Epithelial cell of proximal tubule (primary cell): ENCODE measurements around the gene BPIFA2. TPM values are rescaled to one million over a fixed set of nuclear protein-coding genes. Genes with fewer than 3 reads are reported as not detected.
"Not testable (repeated sequence)": the region's sequence is repeated elsewhere in the genome, so short reads cannot be mapped to it uniquely, and the experiment has no call there.

Experiments
- DNase-seq: peaks from one replicate; pipeline ENCODE4 v3.0.0-alpha.2; 2011; ENCODE audit warnings: low read depth
- H3K4me3 ChIP-seq: 2 replicates; pipeline ENCODE4 v1.5.1; 2011; ENCODE audit warnings: low read depth, mild to moderate bottlenecking, low read length
- CTCF ChIP-seq: conservative IDR thresholded peaks from 2 replicates; pipeline ENCODE4 v1.5.1; 2012; ENCODE audit warnings: low read depth, mild to moderate bottlenecking, low read length
- total RNA-seq: library from RNA; depleted of rRNA; stranded (reverse); fragments of >200 nt; gene quantifications from 2 replicates; pipeline ENCODE4 v1.2.3, GENCODE V29; 2015

Gene BPIFA2
- not detected in 2 replicates for total RNA-seq

GRCh38 chr20:33167859-33168258 lies at the start of gene BPIFA2:
BPIFA2 (plus strand) TSS chr20:33168159; CDS start chr20:33169146, 987 bp downstream.
- DNase-seq = no peak
- TF ChIP-seq CTCF = no peak
- H3K4me3 ChIP-seq = no peak within 1 kb of the TSS

GRCh38 chr20:33119725-33120720 lies 47.9 kb upstream of the BPIFA2 start:
- DNase-seq = no peak
- H3K4me3 ChIP-seq = no peak overlapping the region
- no peak for TF ChIP-seq CTCF

- no peak for TF ChIP-seq CTCF
- no peak for DNase-seq
- H3K4me3 ChIP-seq = no peak overlapping the region
Observed at GRCh38 chr20:33120934-33121333, 47.0 kb upstream of the BPIFA2 start.

- DNase-seq, H3K4me3 ChIP-seq: not testable (repeated sequence)
Observed at GRCh38 chr20:33122297-33122696, 45.7 kb upstream of the BPIFA2 start.

- DNase-seq = no peak
- no peak for TF ChIP-seq CTCF
- H3K4me3 ChIP-seq = no peak overlapping the region
Observed at GRCh38 chr20:33124261-33124660, 43.7 kb upstream of the BPIFA2 start.

GRCh38 chr20:33124994-33125393 lies 43.0 kb upstream of the BPIFA2 start:
- H3K4me3 ChIP-seq = no peak overlapping the region
- TF ChIP-seq CTCF = no peak
- DNase-seq = no peak

GRCh38 chr20:33125983-33126382 lies 42.0 kb upstream of the BPIFA2 start:
- H3K4me3 ChIP-seq = no peak overlapping the region
- no peak for TF ChIP-seq CTCF
- no peak for DNase-seq
